GM18909 (cell line): Measurements from ENCODE around the gene GRK7.
"Not testable (repeated sequence)": the region's sequence is repeated elsewhere in the genome, so short reads cannot be mapped to it uniquely, and the experiment has no call there.

Experiments
- ATAC-seq: cut with Tn5 transposase; IDR thresholded peaks from one replicate; pipeline ENCODE4 v1.9.1; 2021; ENCODE audit warnings: mild to moderate bottlenecking; ENCODE audit not compliant: unreplicated experiment, poor library complexity

The GRK7 gene

DNA sequence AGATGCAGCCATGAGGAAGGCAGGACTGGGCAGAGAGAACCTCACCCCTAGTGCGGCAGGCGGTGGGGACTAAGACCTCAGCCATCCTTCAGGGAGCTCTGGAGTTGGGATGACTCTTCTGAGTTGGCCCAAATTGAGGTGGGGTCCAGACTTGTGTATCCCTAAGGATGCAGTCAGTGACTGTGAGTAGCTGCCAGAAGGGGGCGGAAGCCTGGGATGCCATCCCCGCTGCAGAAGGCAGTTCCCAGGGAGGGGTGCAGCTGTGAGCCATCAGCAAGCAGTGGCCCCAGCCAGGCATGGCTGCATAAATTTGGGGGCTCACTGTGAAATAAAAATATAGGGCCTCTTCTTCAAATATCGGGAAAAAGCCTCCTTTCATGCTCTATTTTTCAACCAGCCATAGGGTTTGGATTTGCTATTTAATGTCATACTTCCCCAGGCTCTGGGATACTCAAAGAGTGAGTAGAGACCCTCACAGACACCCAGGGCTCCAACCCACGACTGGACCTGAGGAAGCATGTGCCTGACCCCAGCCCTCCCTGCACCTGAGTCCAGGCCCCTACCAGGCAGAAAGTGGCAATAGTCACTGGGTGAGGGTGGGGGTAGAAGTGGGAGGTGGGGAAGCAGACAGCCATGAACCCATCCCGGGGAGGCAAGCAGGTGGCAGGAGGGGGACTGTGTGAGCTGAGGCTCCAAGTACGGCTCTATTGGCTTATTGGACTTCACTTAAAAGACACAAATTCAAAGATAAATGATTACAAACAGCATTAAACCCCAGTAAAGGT is 30.5 kb downstream of the GRK7 start:
- ATAC-seq, result no peak

DNA sequence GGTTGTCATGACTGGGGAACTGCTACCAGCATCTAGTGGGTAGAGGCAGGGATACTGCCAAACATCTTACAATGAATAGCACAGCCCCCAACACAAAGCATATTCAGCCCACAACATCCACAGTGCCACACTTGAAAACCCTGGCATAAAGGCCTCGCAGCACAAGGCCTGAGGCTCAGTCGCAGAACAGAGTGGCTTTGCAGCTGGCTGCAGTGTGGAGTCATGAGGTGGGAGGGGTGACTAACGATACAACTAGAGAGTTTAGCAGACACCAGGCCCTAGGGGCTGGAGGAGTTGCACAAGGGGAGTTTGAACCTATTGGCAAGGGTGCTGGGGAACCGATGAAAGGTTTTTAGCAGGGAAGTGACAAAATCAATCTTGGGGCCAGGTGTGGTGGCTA is 32.1 kb downstream of the GRK7 start:
- ATAC-seq, result no peak

- no peak for ATAC-seq
Measured at GRCh38 chr3:141795741-141796080, 32.5 kb downstream of the GRK7 start.

DNA sequence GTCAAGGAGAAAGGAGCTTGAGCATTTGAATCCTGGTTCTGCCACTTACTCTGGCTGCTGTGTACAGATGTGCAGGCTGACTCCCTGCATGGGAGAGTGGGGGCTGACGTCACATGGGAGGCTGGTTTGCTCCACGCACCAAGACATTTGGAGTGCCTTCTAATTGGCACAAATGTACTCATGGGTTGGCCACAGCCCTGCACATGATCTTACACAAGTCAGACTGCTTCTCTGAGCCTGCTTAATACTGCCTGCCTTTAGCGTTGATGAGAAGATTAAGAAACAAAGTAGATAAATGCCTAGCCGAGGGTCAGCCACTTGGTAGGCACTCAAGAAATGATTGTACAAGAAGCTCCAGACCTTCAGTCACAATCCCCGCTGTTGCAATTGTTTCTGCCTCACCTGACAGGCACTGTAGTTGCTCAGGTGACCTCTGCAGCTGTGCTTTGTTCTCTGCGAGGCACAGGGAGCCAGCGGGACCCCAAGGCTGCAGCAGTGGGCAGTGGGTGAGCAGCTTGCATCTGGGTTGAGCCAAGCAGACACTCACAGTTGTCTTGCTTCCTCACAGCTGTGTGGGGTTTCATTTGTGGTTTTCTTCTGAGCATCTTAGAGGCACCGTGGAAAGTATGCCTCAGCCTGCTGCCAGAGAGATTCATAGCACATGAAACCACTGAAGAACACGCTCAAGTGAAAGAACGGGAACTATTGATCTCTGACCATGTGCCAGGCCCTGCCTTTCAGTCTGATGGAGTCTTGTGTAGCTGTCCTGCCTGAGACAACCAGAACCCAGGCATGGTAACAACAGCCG is 33.1 kb downstream of the GRK7 start:
- ATAC-seq, result peak; percentile 97

GRCh38 chr3:141796889-141797781 is 33.9 kb downstream of the GRK7 start:
- ATAC-seq, result peak; percentile 21

GRCh38 chr3:141797819-141798447 is 34.7 kb downstream of the GRK7 start:
- ATAC-seq, result no peak

DNA sequence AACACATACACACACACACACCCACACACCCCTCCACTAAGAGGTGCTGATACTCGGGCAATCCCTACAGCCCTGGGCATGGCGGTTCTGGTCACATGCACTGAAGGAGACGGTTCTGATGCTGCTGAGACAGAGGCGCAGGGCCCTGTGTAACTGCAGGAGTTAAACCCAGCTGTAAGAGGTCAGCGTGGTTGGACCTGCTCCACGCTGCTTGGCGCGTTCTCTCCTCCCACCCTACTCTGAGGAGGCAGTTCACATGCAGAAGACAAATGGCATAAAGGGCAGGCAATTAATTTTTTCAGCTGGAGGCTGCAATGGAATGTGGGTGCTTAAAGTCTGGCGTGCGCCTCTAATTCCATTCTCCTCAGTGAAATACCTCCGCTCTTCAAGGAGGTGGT is 35.2 kb downstream of the GRK7 start:
- ATAC-seq, result no peak

- no peak for ATAC-seq
Measured at GRCh38 chr3:141802316-141803077, 39.3 kb downstream of the GRK7 start.

- not testable (repeated sequence) for ATAC-seq
Measured at GRCh38 chr3:141803538-141803937, 40.3 kb downstream of the GRK7 start.

GRCh38 chr3:141804447-141804777 is 41.2 kb downstream of the GRK7 start:
- no peak for ATAC-seq

GRCh38 chr3:141804778-141805639 is 41.8 kb downstream of the GRK7 start:
- no peak for ATAC-seq

- ATAC-seq, result no peak
Measured at GRCh38 chr3:141807277-141808033, 44.2 kb downstream of the GRK7 start.

DNA sequence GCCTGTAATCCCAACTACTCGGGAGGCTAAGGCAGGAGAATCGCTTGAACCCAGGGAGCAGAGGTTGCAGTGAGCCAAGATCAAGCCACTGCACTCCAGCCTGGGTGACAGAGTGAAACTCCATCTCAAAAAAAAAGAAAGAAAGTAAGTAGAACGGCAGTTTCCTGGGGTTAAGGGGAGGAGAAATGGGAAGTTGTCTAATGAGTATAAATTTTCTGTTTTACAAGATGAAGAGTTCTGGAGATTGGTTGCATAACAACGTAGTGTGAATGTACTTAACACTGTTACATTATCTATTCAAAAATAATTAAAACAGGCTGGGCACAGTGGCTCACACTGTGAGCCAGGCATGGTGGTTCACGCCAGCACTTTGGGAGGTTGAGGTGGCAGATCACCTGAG is 45.4 kb downstream of the GRK7 start:
- no peak for ATAC-seq

- ATAC-seq, result no peak
Measured at GRCh38 chr3:141810161-141810560, 47.0 kb downstream of the GRK7 start.

DNA sequence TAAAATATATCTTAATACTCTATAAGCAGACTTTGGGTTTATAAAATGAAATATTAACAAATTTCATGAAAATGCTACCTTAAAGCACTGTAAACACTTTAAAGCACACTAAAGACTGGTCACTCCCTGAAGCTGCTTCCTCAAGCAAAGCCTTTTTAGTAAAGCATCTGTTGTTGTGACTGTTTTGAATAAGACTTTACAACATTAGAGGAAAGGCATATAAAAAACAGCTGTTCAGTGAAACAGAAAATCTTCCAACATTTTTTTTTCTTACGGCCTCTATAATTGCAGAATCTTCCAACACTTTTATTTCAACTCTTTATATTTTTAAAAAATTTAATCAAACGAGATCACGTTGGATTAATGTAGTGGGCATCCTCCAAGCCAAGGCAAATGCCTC is 48.1 kb downstream of the GRK7 start:
- ATAC-seq, result no peak

- no peak for ATAC-seq
Measured at GRCh38 chr3:141812084-141812483, 48.9 kb downstream of the GRK7 start.

- ATAC-seq, result no peak
Measured at GRCh38 chr3:141812586-141812985, 49.4 kb downstream of the GRK7 start.
